ENCODE data around the gene LELP1. TPM values are rescaled to one million over a fixed set of nuclear protein-coding genes. Genes with fewer than 3 reads are reported as not detected.
"Not testable (repeated sequence)": the region's sequence is repeated elsewhere in the genome, so short reads cannot be mapped to it uniquely, and the experiment has no call there.

Gene LELP1
- total RNA-seq, 2 experiments from 2014 or later: not detected

DNA sequence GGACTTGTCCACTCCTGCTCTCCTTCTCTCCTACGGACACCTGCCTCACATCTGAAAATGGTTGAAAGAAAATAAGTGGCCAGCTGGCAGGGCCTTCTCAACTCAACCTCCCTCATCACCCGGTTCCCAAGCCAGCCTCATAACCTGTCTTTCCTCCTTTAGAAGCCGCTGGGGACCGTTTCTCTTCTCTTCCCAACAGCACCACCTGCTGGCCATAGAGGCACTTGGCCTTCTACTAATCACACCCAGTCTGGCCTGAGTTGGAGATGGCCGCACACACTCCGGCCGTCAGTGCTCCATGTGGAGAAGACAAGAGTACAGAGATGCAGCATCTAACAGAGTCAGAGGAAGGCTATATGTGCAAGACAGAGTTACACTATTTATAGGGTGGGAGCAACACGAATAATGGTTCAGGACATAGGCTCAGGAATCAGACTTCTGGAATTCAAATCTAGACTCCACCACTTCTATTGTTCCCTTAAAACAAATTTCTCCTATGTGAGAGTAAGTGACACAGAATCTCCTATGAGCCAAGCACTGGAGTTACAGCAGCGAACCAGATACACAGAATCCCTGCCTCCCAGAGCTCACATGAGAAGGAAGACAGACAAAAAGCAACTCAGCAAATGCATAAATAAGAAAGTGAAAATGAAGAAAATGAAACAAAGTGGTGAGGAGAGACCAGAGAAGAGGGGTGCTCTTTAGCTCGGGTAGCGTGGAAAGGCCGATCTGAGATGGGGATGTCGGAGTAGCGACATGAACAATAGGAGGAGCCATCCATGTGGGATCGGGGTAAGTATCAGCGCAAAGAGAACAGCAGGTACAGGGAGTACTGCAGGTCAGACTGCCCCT, 20.0 kb downstream of the LELP1 start:
- peak; percentile 10 to 48 (median 32) for DNase-seq
- H3K4me1 ChIP-seq (ENCODE audit: insufficient read depth, low read length); H3K36me3 ChIP-seq (ENCODE audit: insufficient read depth, low read length); H3K4me3 Mint-ChIP-seq; H3K4me3 ChIP-seq (ENCODE audit: low read length); H3K36me3 Mint-ChIP-seq (ENCODE audit: low read depth); H3K9me3 ChIP-seq (ENCODE audit: control insufficient read depth in 1 of 2, insufficient read depth in 1 of 2, low read length in 2 of 2); H3K4me1 Mint-ChIP-seq (ENCODE audit: low read depth); POLR2A ChIA-PET; CTCF ChIA-PET; H3K9me3 Mint-ChIP-seq; H3K27ac Mint-ChIP-seq; H3K27ac ChIP-seq (ENCODE audit: low read depth in 1 of 2, low read length in 2 of 2); H3K27me3 ChIP-seq (ENCODE audit: control insufficient read depth in 1 of 2, insufficient read depth in 2 of 2, low read length in 2 of 2); intact Hi-C loops (cut with DNase I, micrococcal nuclease): not testable (repeated sequence)
- peak; percentile 62 for TF ChIP-seq CTCF (IDR thresholded peaks at IDR 0.05)
- peaks cover 11% of the 10 kb centered on the region for H3K27me3 Mint-ChIP-seq
- ATAC-seq (ENCODE audit: poor library complexity): peak; percentile 52

- peaks cover 33% of the 10 kb centered on the region for H3K27me3 Mint-ChIP-seq
- H3K4me3 Mint-ChIP-seq: no peak overlapping the region
- H3K36me3 Mint-ChIP-seq (ENCODE audit: low read depth): no peaks in the 10 kb centered on the region
- H3K4me3 ChIP-seq (ENCODE audit: low read length): no peak overlapping the region
- H3K4me1 Mint-ChIP-seq (ENCODE audit: low read depth): no peaks in the 10 kb centered on the region
- no peaks in the 10 kb centered on the region for H3K9me3 Mint-ChIP-seq
- peaks cover 2% of the 10 kb centered on the region for H3K4me1 ChIP-seq (ENCODE audit: insufficient read depth, low read length)
- ChIA-PET CTCF (no interaction called here), POLR2A (no interaction called here)
- no peak overlapping the region for H3K27ac Mint-ChIP-seq
- no peak for ATAC-seq (ENCODE audit: poor library complexity)
- intact Hi-C loops (cut with DNase I, micrococcal nuclease): no loop called here
- no peaks in the 10 kb centered on the region for H3K9me3 ChIP-seq (ENCODE audit: control insufficient read depth in 1 of 2, insufficient read depth in 1 of 2, low read length in 2 of 2)
- no peaks in the 10 kb centered on the region for H3K36me3 ChIP-seq (ENCODE audit: insufficient read depth, low read length)
- peaks cover 0 to 11% of the 10 kb centered on the region in 2 experiments for H3K27me3 ChIP-seq (ENCODE audit: control insufficient read depth in 1 of 2, insufficient read depth in 2 of 2, low read length in 2 of 2)
- DNase-seq: no peak
- H3K27ac ChIP-seq (ENCODE audit: low read depth in 1 of 2, low read length in 2 of 2): no peak overlapping the region
- TF ChIP-seq CTCF (IDR thresholded peaks at IDR 0.05): no peak
These were observed 24.6 kb downstream of the LELP1 start for GRCh38 chr1:153227810-153228209.

DNA sequence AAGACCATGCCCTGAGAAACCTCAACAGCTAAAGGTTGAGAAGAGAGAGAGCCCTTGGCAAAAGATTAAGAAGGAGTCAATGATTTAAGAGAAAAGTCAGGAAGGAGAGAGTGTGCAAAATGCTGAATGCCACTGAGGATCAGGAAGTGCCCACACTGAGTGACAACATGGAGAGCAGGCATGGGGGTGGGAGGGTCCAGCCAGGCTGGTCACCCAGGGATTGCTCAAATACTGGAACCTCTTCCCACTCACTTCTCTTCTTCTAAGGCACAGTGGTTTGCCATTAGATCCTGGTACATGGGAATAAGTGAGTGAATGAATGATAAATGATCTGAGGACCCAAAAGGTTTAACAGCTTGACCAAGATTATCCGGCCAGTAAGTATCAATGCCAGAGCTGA, 25.3 kb downstream of the LELP1 start:
- TF ChIP-seq CTCF (IDR thresholded peaks at IDR 0.05): no peak
- no peak overlapping the region for H3K27ac Mint-ChIP-seq
- no peak overlapping the region for H3K27ac ChIP-seq (ENCODE audit: low read depth in 1 of 2, low read length in 2 of 2)
- no peaks in the 10 kb centered on the region for H3K36me3 Mint-ChIP-seq (ENCODE audit: low read depth)
- H3K4me3 Mint-ChIP-seq: no peak overlapping the region
- POLR2A ChIA-PET: no interaction called here
- peaks cover 0 to 11% of the 10 kb centered on the region in 2 experiments for H3K27me3 ChIP-seq (ENCODE audit: control insufficient read depth in 1 of 2, insufficient read depth in 2 of 2, low read length in 2 of 2)
- no peaks in the 10 kb centered on the region for H3K4me1 ChIP-seq (ENCODE audit: insufficient read depth, low read length)
- no peaks in the 10 kb centered on the region for H3K4me1 Mint-ChIP-seq (ENCODE audit: low read depth)
- DNase-seq (no peak), ATAC-seq (ENCODE audit: poor library complexity) (no peak)
- CTCF ChIA-PET: interaction anchor here (1.1 kb wide), 1 partner anchor 9 kb away, joined by 3 read pairs; no protein-coding TSS in a partner anchor
- intact Hi-C loops (cut with DNase I, micrococcal nuclease): no loop called here
- H3K9me3 ChIP-seq (ENCODE audit: control insufficient read depth in 1 of 2, insufficient read depth in 1 of 2, low read length in 2 of 2): no peaks in the 10 kb centered on the region
- peaks cover 31% of the 10 kb centered on the region for H3K27me3 Mint-ChIP-seq
- H3K36me3 ChIP-seq (ENCODE audit: insufficient read depth, low read length): no peaks in the 10 kb centered on the region
- H3K9me3 Mint-ChIP-seq: no peaks in the 10 kb centered on the region
- H3K4me3 ChIP-seq (ENCODE audit: low read length): no peak overlapping the region

Data from CD4-positive, alpha-beta T cell (primary cell).